HTERT RPE-1 (cell line): ENCODE measurements around the gene SPDYE1.
"Not testable (repeated sequence)": the region's sequence is repeated elsewhere in the genome, so short reads cannot be mapped to it uniquely, and the experiment has no call there.

Experiments
- in situ Hi-C: fragments of 300-500 bp; cut with MboI; formaldehyde crosslinking; loops from 4 replicates; pipeline ENCODE4 v1.14.3; 2020; ENCODE audit warnings: low sequenced_read_pairs

The SPDYE1 gene

GRCh38 chr7:43990829-43991228 is 6.9 kb upstream of the SPDYE1 start:
- in situ Hi-C loops, result not testable (repeated sequence)

GRCh38 chr7:43992896-43993295 is 4.8 kb upstream of the SPDYE1 start:
- in situ Hi-C loops, result not testable (repeated sequence)

GRCh38 chr7:43994681-43995080 is 3.0 kb upstream of the SPDYE1 start:
- in situ Hi-C loops, result not testable (repeated sequence)

DNA sequence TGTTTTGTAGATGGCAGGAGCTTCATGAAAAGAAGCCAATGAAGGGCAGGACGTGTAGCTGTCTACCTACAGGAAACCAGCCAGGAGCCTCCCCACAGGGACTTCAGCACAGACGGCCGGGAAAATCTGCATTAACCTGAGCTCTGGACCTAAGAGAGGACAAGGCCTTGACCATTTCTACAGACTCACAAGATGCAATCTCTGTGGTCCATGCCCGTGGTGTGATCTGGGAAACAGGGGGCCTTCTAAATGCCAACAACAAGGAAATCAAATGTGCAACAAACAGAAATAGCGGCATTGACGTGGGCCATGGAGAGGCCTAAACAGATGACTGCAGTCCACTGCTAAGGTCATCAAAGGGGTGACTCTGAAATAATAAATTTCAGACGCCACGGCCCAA is 14.4 kb downstream of the SPDYE1 start:
- in situ Hi-C loops, result not testable (repeated sequence)

GRCh38 chr7:44015090-44015489 is 17.4 kb downstream of the SPDYE1 start:
- in situ Hi-C loops, result not testable (repeated sequence)

DNA sequence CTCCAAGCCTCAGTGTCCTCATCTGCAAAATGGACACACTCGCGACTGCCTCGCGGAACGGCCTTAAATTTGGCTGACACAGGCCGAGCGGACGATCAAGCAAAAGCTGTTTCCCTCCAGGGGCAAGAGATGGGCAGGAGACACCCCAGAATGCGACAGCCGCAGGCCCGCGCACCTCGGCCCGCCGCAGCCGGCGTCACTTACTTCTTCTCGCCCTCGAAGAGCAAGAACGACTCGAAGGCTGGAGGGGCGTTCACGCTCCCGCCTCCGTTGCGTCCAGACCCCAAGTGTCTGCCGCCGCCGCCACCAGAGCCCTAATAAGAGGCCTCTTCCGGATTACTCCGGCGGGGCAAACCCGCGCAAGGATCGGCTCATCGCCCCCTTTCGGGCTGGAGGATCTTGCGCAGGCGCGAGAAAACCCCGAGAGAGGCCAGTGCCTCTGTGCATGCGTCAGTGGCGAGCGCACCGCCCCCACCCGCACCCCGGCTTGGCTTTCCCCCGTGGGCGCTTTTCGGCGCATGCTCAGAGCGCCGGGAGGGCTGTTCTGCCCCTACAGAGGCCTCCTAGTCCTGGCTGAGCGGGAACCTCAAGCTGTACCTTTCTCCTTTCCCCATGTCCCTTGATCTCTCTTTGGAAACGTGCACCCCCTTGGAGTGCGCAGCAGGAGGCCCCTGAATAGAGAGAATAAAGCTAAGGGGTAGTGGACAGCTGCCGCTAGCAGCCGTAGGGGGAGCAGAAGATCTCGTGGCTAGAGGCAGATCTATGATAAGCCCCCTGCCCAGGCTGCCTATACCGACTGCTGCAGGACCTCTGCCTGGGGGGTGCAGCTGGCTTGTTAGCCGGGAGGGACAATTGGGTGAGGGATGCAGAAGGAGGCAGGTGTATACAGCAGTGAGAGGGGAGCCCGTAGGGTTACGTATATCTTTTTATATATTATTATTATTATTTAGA is 21.4 kb downstream of the SPDYE1 start:
- in situ Hi-C loops, result not testable (repeated sequence)

GRCh38 chr7:44019825-44020224 is 22.1 kb downstream of the SPDYE1 start:
- in situ Hi-C loops, result not testable (repeated sequence)

- in situ Hi-C loops, result not testable (repeated sequence)
Measured at GRCh38 chr7:44022069-44022468, 24.4 kb downstream of the SPDYE1 start.

DNA sequence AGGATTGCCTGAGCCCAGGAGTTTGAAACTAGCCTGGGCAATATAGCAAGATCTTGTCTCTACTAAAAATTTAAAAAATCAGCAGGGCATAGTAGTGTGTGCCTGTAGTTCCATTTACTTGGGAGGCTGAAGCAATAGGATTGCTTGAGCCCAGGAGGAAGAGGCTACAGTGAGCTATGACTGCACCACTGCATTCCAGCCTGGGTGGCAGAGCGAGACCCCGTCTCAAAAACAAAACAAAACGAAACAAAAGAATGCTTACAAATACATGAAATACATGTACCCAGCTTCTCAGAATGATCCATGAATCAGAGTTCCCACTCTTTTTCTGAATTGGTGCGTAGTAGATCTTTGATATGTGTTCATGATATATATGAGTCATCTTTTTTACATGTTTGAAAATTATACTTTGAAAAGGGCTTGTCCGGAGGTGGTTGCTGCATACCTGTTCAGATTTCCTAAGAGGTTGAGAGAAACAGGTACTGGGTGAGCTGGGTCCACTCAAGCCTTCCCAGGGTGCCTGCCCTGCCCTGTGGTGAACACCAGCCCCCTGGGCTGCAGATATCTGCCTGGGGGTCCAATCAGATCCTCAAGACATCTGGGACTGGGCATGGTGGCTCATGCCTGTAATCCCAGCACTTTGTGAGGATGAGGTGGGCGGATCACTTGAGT is 25.2 kb downstream of the SPDYE1 start:
- in situ Hi-C loops, result not testable (repeated sequence)

DNA sequence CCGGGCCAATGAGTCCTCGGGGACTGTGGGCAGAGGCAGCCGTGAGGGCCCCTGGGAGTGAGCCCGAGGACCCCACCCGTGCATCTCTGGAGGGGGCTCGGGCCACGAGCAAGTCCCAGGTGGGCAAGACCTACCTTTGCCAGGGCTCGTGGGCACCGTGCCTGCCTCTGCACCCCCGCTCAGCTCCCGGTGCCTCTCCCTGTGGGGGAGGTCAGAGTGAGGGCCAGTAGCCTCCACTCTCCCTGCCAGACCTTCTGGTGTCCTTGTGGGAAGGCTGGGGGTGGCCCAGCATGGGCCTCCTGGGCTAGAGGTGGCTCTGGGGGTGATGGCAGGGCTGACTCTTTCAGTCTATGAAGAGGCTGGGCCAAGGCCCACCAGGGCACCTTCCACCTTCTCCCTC is 31.7 kb downstream of the SPDYE1 start:
- in situ Hi-C loops, result not testable (repeated sequence)

DNA sequence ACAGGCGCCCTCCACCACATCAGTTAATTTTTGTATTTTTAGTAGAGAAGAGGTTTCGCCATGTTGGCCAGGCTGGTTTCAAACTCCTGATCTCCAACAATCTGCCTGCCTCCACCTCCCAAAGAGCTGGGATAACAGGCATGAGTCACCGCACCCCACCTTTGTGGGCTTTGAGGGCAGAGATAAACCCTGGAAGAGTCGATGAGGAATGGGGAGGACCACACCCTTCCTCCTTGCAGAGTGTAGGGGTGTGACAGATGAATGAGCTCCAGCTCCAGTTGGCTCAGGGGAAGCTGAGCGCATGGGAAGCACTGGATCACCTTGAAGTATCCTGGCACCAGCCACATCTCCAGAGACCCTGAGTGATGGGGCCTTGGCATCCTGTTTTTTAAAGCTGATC is 32.3 kb downstream of the SPDYE1 start:
- in situ Hi-C loops, result not testable (repeated sequence)

GRCh38 chr7:44031319-44031718 is 33.6 kb downstream of the SPDYE1 start:
- in situ Hi-C loops, result not testable (repeated sequence)

DNA sequence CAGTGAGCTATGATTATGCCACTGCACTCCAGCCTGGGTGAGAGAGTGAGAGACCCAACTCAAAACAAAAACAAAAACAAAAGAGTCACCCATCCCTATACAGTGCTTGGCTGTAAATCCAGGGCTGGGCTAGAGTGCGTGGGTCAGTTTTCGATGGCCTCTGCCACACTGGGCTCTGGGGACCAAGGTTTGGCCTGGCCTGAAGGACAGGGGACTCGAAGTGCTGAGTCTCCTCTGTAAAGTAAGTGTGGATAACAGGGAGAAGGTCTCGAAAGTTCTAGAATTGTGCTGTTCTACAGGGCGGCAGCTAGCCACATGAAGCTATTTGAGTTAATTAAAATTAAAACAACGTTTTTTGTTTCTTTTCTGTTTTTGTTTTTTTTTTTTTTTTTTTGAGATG is 34.3 kb downstream of the SPDYE1 start:
- in situ Hi-C loops, result not testable (repeated sequence)

DNA sequence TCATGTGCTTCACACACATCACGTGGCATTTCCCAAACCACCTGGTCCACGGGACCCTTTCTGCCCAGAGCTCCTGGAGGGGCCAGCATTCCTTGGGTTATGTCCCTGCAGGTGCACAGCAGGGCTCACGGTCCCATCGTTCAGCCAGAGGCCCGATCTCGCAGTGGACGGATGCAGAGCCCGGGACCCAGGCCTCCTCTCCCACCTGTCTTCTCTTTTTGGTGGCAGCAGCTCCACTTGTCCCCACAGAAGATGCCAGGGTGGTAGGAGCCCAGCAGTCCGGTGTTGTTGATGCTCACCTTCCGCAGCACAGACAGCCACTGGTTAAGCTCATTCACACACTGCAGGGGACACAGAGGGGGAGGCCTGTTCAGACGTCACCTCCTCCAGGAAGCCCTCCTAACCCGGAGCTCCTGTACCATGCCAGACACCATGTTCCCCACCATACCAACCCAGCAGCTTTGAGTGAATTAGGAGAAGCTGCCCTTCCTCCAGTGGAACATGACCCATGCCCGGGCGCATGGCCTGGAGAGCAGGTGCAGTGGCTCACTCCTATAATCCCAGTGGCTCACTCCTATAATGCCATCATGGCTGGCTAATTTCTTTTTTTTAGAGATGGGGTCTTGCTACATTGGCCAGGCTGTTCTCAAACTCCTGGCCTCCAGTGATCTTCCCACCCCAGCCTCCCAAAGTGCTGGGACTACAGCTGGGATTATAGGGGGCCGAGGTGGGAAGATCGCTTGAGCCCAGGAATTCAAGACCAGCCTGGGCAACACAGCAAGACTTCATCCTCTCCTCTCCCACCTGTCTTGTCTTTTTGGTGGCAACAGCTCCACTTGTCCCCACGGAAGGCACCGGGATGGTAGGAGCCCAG is 36.5 kb downstream of the SPDYE1 start:
- in situ Hi-C loops, result not testable (repeated sequence)

DNA sequence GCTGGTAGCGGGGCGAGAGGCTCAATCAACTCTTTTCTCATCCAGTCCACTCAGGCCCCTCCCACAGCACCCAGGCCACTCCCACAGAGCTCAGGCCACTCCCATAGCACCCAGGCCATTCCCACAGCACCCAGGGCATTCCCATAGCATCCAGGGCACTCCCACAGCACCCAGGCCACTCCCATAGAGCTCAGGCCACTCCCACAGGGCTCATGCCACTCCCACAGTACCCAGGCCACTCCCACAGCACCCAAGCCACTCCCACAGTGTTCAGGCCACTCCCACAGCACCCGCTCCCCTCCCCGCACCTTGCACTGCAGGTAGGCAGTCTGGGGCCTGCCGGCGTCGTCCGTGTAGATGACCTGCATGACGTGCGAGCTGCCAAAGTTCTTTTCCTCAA is 38.7 kb downstream of the SPDYE1 start:
- in situ Hi-C loops, result not testable (repeated sequence)

GRCh38 chr7:44037951-44038350 is 40.3 kb downstream of the SPDYE1 start:
- in situ Hi-C loops, result not testable (repeated sequence)

- in situ Hi-C loops, result not testable (repeated sequence)
Measured at GRCh38 chr7:44038553-44038952, 40.9 kb downstream of the SPDYE1 start.

- in situ Hi-C loops, result not testable (repeated sequence)
Measured at GRCh38 chr7:44038961-44039558, 41.4 kb downstream of the SPDYE1 start.

GRCh38 chr7:44039800-44040492 is 42.2 kb downstream of the SPDYE1 start:
- in situ Hi-C loops, result not testable (repeated sequence)

- in situ Hi-C loops, result not testable (repeated sequence)
Measured at GRCh38 chr7:44040493-44040891, 42.8 kb downstream of the SPDYE1 start.
